Panc1 (cell line): Measurements from ENCODE around the gene CHRNB1.

Experiments used
- POLR2AphosphoS5 ChIP-seq: IDR thresholded peaks from 2 replicates; pipeline ENCODE4 v1.6.1; 2012; ENCODE audit warnings: mild to moderate bottlenecking, low read depth, low read length, moderate library complexity
- SIN3A ChIP-seq: IDR thresholded peaks from 2 replicates; pipeline ENCODE4 v1.6.1; 2012; ENCODE audit warnings: low read depth, mild to moderate bottlenecking, low read length, moderate library complexity, borderline replicate concordance; ENCODE audit not compliant: insufficient read depth
- TF ChIP-seq, protein P1 (sequence below): fragments of 450-650 bp; IDR thresholded peaks from 2 replicates; pipeline ENCODE4 v1.5.1; 2017; ENCODE audit warnings: mild to moderate bottlenecking

GRCh38 chr17:7441266-7441665 is 3.6 kb upstream of the CHRNB1 start:
- TF ChIP-seq, protein P1, sequence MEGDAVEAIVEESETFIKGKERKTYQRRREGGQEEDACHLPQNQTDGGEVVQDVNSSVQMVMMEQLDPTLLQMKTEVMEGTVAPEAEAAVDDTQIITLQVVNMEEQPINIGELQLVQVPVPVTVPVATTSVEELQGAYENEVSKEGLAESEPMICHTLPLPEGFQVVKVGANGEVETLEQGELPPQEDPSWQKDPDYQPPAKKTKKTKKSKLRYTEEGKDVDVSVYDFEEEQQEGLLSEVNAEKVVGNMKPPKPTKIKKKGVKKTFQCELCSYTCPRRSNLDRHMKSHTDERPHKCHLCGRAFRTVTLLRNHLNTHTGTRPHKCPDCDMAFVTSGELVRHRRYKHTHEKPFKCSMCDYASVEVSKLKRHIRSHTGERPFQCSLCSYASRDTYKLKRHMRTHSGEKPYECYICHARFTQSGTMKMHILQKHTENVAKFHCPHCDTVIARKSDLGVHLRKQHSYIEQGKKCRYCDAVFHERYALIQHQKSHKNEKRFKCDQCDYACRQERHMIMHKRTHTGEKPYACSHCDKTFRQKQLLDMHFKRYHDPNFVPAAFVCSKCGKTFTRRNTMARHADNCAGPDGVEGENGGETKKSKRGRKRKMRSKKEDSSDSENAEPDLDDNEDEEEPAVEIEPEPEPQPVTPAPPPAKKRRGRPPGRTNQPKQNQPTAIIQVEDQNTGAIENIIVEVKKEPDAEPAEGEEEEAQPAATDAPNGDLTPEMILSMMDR: no peak
- TF ChIP-seq POLR2AphosphoS5 (no peak), SIN3A (no peak)
